SH-SY5Y (cell line): ENCODE measurements around the gene CHD2.

Experiments
- GATA2 ChIP-seq: IDR thresholded peaks from 2 replicates; pipeline ENCODE4 v1.6.1; 2011; ENCODE audit warnings: mild to moderate bottlenecking, low read depth, low read length
- GATA3 ChIP-seq: IDR thresholded peaks from 2 replicates; pipeline ENCODE4 v1.6.1; 2011; ENCODE audit warnings: low read depth, mild to moderate bottlenecking, low read length, moderate library complexity

GRCh38 chr15:92929002-92929401 is 28.9 kb downstream of the CHD2 start:
- TF ChIP-seq GATA2 (no peak), GATA3 (no peak)
